Measurements from ENCODE around the gene KRT16.
"Not testable (repeated sequence)": the region's sequence is repeated elsewhere in the genome, so short reads cannot be mapped to it uniquely, and the experiment has no call there.

DNA sequence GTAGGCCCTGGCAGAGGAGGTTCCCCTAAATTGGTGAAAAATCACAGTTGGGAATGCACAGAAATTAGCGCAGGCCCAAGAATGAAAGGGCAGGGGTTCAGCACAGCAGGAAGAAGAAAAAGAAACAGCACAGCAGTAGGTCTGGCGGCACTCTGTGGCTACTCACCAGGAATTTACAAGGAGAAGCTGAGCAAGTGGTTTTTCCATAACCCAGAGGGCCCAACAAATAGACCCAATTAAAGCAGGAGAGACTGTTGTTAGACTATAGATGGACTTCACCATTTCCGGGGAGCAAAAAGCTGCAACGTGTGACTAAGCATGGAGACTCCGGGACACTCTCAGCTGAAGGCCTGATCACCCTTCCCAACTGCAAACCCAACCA lies 14.3 kb upstream of the KRT16 start:
- TF ChIP-seq EZH2 (IDR thresholded peaks at IDR 0.05; ENCODE audit: borderline replicate concordance, insufficient read depth, low read depth, low read length, poor library complexity, severe bottlenecking): not testable (repeated sequence)
- TF ChIP-seq, protein P1, sequence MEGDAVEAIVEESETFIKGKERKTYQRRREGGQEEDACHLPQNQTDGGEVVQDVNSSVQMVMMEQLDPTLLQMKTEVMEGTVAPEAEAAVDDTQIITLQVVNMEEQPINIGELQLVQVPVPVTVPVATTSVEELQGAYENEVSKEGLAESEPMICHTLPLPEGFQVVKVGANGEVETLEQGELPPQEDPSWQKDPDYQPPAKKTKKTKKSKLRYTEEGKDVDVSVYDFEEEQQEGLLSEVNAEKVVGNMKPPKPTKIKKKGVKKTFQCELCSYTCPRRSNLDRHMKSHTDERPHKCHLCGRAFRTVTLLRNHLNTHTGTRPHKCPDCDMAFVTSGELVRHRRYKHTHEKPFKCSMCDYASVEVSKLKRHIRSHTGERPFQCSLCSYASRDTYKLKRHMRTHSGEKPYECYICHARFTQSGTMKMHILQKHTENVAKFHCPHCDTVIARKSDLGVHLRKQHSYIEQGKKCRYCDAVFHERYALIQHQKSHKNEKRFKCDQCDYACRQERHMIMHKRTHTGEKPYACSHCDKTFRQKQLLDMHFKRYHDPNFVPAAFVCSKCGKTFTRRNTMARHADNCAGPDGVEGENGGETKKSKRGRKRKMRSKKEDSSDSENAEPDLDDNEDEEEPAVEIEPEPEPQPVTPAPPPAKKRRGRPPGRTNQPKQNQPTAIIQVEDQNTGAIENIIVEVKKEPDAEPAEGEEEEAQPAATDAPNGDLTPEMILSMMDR (IDR thresholded peaks at IDR 0.05): not testable (repeated sequence)

Measured in B cell (primary cell).